DND-41 (cell line): ENCODE data around the gene UACA.

Experiments used
- ATAC-seq: fragments of 200-7000 bp; cut with Tn5 transposase; 3 replicates; pipeline ENCODE4 v1.9.1; 2021; ENCODE audit warnings: low read depth; ENCODE audit not compliant: insufficient read depth
- DNase-seq: peaks from one replicate; pipeline ENCODE4 v3.0.0-alpha.2; 2020
- H2AFZ ChIP-seq: 2 replicates; pipeline ENCODE4 v1.6.0; 2012; ENCODE audit warnings: low read depth, low read length
- H3K27ac ChIP-seq: 2 replicates; pipeline ENCODE4 v1.5.1; 2012; ENCODE audit warnings: low read length, inconsistent platforms
- H3K27me3 ChIP-seq: fragments of 200-600 bp; sonication (generic); 2 replicates; pipeline ENCODE4 v1.6.0; 2012; ENCODE audit warnings: low read length, mild to moderate bottlenecking, inconsistent platforms; ENCODE audit not compliant: insufficient read depth, poor library complexity
- H3K36me3 ChIP-seq: 2 replicates; pipeline ENCODE4 v1.5.1; 2012; ENCODE audit warnings: low read length, inconsistent platforms; ENCODE audit not compliant: insufficient read depth
- H3K4me1 ChIP-seq: 2 replicates; pipeline ENCODE4 v1.5.1; 2012; ENCODE audit warnings: mild to moderate bottlenecking, low read length; ENCODE audit not compliant: insufficient read depth
- H3K4me2 ChIP-seq: 2 replicates; pipeline ENCODE4 v1.6.0; 2012; ENCODE audit warnings: mild to moderate bottlenecking, moderate library complexity, low read length, inconsistent platforms; ENCODE audit not compliant: insufficient read depth
- H3K4me3 ChIP-seq, 2 experiments: fragments of 200-600 bp in 1 of 2; shearing (Covaris generic) in 1 of 2; 2 replicates each; pipeline ENCODE4 v1.5.1; 2012 to 2016; ENCODE audit warnings: inconsistent platforms in 2 of 2, low read length in 2 of 2, mild to moderate bottlenecking in 2 of 2, low read depth in 1 of 2, moderate library complexity in 1 of 2
- H3K79me2 ChIP-seq: 2 replicates; pipeline ENCODE4 v1.6.0; 2012; ENCODE audit warnings: low read length, inconsistent platforms; ENCODE audit not compliant: insufficient read depth
- H3K9ac ChIP-seq: 2 replicates; pipeline ENCODE4 v1.6.0; 2012; ENCODE audit warnings: low read depth, mild to moderate bottlenecking, inconsistent platforms, low read length, moderate library complexity
- H3K9me3 ChIP-seq: 2 replicates; pipeline ENCODE4 v1.5.1; 2012; ENCODE audit warnings: low read length, moderate library complexity, mild to moderate bottlenecking, inconsistent platforms; ENCODE audit not compliant: insufficient read depth, severe bottlenecking
- H4K20me1 ChIP-seq: 2 replicates; pipeline ENCODE4 v1.6.0; 2012; ENCODE audit warnings: low read length; ENCODE audit not compliant: insufficient read depth
- EZH2 ChIP-seq: IDR thresholded peaks from 3 replicates; pipeline ENCODE4 v1.6.1; 2012; ENCODE audit warnings: borderline replicate concordance, low read depth, mild to moderate bottlenecking, moderate library complexity, low read length, inconsistent platforms; ENCODE audit not compliant: severe bottlenecking
- TF ChIP-seq, protein P1 (sequence below): IDR thresholded peaks from 2 replicates; pipeline ENCODE4 v1.5.1; 2012; ENCODE audit warnings: borderline replicate concordance, low read length, moderate library complexity, mild to moderate bottlenecking; ENCODE audit not compliant: poor library complexity, severe bottlenecking; ENCODE audit errors: extremely low read depth

Gene UACA

DNA sequence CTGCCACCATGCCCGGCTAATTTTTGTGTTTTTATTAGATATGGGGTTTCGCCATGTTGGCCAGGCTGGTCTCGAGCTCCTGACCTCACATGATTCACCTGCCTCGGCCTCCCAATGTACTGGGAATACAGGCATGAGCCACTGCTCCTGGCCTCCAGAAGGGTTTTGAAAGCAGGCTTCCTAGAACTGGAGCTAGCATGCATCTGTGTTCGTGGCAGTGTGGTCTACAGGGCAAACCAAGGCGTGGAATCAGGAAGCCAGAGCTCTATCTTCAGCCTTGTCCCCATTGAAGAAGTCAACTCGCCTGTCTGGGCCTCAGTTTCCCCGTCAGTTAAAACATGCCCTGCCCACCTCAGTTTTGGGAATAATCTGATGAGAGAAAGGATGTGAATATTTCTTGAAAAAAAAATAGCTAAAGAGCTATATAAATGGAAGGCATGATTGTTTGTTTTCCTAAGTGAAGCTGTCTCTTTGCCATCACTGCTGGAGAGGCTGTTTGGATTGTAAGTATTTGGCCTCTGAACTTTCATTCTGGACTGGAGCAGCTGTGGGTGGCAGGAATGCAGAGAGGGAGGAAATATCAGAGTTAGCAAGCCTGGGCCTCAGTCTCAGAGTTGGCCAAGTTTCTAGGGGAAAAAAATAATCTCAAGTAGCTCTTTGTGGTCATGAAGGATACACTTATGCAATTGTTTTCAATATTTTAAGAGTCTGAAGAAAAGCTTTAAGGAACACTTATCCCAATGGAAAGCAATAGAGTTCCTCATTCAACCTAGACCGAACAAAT lies 36.5 kb upstream of the UACA start:
- no peaks in the 10 kb centered on the region for H3K4me1 ChIP-seq
- no peak for ATAC-seq
- H2AFZ ChIP-seq = no peak overlapping the region
- H3K27me3 ChIP-seq = no peaks in the 10 kb centered on the region
- no peaks in the 10 kb centered on the region for H3K79me2 ChIP-seq
- H3K27ac ChIP-seq = no peak overlapping the region
- H3K36me3 ChIP-seq = no peaks in the 10 kb centered on the region
- no peaks in the 10 kb centered on the region for H4K20me1 ChIP-seq
- H3K4me2 ChIP-seq = no peak overlapping the region
- no peak for DNase-seq
- no peak overlapping the region for H3K9ac ChIP-seq
- no peaks in the 10 kb centered on the region for H3K9me3 ChIP-seq
- TF ChIP-seq, protein P1, sequence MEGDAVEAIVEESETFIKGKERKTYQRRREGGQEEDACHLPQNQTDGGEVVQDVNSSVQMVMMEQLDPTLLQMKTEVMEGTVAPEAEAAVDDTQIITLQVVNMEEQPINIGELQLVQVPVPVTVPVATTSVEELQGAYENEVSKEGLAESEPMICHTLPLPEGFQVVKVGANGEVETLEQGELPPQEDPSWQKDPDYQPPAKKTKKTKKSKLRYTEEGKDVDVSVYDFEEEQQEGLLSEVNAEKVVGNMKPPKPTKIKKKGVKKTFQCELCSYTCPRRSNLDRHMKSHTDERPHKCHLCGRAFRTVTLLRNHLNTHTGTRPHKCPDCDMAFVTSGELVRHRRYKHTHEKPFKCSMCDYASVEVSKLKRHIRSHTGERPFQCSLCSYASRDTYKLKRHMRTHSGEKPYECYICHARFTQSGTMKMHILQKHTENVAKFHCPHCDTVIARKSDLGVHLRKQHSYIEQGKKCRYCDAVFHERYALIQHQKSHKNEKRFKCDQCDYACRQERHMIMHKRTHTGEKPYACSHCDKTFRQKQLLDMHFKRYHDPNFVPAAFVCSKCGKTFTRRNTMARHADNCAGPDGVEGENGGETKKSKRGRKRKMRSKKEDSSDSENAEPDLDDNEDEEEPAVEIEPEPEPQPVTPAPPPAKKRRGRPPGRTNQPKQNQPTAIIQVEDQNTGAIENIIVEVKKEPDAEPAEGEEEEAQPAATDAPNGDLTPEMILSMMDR = no peak
- TF ChIP-seq EZH2 = no peak
- H3K4me3 ChIP-seq = no peak overlapping the region

DNA sequence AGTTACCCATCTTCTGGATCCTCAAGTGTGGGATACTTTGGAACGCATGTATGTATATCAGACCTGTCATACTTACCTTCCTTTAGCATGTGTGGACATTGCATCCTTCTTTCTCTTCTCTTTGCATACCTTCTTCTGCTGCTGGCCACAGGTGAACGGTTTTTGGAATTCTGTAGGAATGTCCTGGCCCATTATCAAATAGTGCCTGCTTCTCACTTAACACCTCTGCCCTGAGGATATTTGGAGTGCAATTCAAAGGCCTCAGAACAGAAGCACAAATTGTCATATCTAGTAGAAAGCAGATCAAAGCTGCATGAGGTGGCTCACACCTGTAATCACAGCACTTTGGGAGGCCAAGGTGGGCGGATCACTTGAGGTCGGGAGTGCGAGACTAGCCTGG lies 34.1 kb upstream of the UACA start:
- no peaks in the 10 kb centered on the region for H3K36me3 ChIP-seq
- no peak overlapping the region for H3K4me2 ChIP-seq
- H3K27ac ChIP-seq = no peak overlapping the region
- no peak for ATAC-seq
- H3K9ac ChIP-seq = no peak overlapping the region
- H3K4me1 ChIP-seq = no peaks in the 10 kb centered on the region
- no peaks in the 10 kb centered on the region for H3K9me3 ChIP-seq
- no peaks in the 10 kb centered on the region for H3K79me2 ChIP-seq
- H4K20me1 ChIP-seq = no peaks in the 10 kb centered on the region
- H3K4me3 ChIP-seq = no peak overlapping the region
- no peak for DNase-seq
- H2AFZ ChIP-seq = no peak overlapping the region
- TF ChIP-seq, protein P1 = no peak
- no peak for TF ChIP-seq EZH2
- H3K27me3 ChIP-seq = peaks cover 4% of the 10 kb centered on the region

DNA sequence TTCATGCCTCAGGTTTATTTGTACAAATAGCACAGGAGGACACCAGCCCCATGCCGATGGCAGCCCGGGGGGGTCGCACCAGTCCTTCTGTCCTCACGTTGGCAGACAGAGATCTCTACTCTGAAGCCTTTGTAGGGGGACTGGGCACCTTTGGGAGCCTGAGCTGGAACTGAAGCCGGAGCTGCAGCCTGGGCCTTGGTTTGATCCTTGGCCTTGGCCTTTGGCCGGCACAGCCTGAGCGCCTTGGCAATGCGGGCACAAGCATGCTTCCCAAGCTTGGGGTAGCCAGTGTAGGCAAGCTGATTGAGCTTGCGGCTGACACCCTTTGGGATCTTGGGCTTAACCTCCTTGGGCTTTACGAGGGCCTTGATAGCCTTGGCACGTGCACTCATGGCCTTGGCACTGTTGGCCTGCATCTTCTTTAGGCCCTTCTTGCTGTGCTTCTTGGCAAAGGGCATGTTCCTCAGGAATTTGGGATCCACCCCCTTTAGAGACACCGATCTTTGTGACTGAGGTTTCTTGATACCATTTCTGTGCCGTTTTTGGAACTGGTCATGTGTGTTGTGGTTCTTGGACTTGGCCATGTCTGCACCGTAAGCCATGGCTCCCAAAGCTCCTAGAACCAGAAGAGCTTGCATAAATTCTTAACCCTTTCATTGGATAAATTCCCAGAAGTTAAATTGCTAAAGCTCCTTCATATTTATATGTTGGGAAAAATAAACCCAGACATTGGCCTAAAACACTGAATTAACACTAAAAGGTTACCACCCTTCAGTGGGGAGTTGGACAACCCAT lies 33.4 kb upstream of the UACA start:
- no peak overlapping the region for H3K9ac ChIP-seq
- H3K4me3 ChIP-seq = no peak overlapping the region
- H3K27ac ChIP-seq = no peak overlapping the region
- peaks cover 4% of the 10 kb centered on the region for H3K27me3 ChIP-seq
- no peaks in the 10 kb centered on the region for H3K4me1 ChIP-seq
- ATAC-seq (no peak), DNase-seq (no peak)
- no peaks in the 10 kb centered on the region for H3K36me3 ChIP-seq
- H4K20me1 ChIP-seq = no peaks in the 10 kb centered on the region
- H3K79me2 ChIP-seq = no peaks in the 10 kb centered on the region
- H3K9me3 ChIP-seq = no peaks in the 10 kb centered on the region
- H2AFZ ChIP-seq = no peak overlapping the region
- TF ChIP-seq EZH2 = no peak
- TF ChIP-seq, protein P1 = no peak
- H3K4me2 ChIP-seq = no peak overlapping the region
